Stimulated activated effector memory CD8-positive, alpha-beta T cell treated with anti-CD3 and anti-CD28 coated beads, Interleukin-12 subunit alpha, Interleukin-12 subunit beta, amount 100 ng/mL, for 72 hours (primary cell): ENCODE results near the gene LOXL1.
"Not testable (repeated sequence)": the region's sequence is repeated elsewhere in the genome, so short reads cannot be mapped to it uniquely, and the experiment has no call there.

Experiments used
- ATAC-seq: fragments of 150-1000 bp; cut with Tn5 transposase; 2 replicates; pipeline ENCODE4 v1.10.0; 2021
- DNase-seq, 2 donors: peaks; one replicate each; pipeline ENCODE4 v3.0.0; 2021 to 2022; ENCODE audit warnings: low spot score in 2 of 2
- H3K27ac Mint-ChIP-seq: one replicate; pipeline ENCODE4 v1.8.0; 2022; ENCODE audit warnings: mild to moderate bottlenecking, mixed read lengths
- H3K36me3 Mint-ChIP-seq: one replicate; pipeline ENCODE4 v1.8.0; 2022; ENCODE audit warnings: mild to moderate bottlenecking, mixed read lengths
- H3K4me1 Mint-ChIP-seq: one replicate; pipeline ENCODE4 v1.8.0; 2022; ENCODE audit warnings: mixed read lengths
- H3K4me3 Mint-ChIP-seq: one replicate; pipeline ENCODE4 v1.8.0; 2022; ENCODE audit warnings: mild to moderate bottlenecking, mixed read lengths
- H3K9me3 Mint-ChIP-seq: one replicate; pipeline ENCODE4 v1.8.0; 2022; ENCODE audit warnings: mixed read lengths

LOXL1 gene

GRCh38 chr15:73937296-73937695 is 11.0 kb downstream of the LOXL1 start:
- ATAC-seq (no peak), DNase-seq (no peak)
- H3K36me3 Mint-ChIP-seq: no peaks in the 10 kb centered on the region
- peaks cover 21% of the 10 kb centered on the region for H3K4me1 Mint-ChIP-seq
- no peak overlapping the region for H3K4me3 Mint-ChIP-seq
- H3K9me3 Mint-ChIP-seq: no peaks in the 10 kb centered on the region
- H3K27ac Mint-ChIP-seq: no peak overlapping the region

- DNase-seq (no peak), ATAC-seq (no peak)
- no peak overlapping the region for H3K4me3 Mint-ChIP-seq
- H3K36me3 Mint-ChIP-seq: no peaks in the 10 kb centered on the region
- H3K27ac Mint-ChIP-seq: no peak overlapping the region
- no peaks in the 10 kb centered on the region for H3K9me3 Mint-ChIP-seq
- H3K4me1 Mint-ChIP-seq: peaks cover 25% of the 10 kb centered on the region
These were observed 11.5 kb downstream of the LOXL1 start for GRCh38 chr15:73937726-73938125.

DNA sequence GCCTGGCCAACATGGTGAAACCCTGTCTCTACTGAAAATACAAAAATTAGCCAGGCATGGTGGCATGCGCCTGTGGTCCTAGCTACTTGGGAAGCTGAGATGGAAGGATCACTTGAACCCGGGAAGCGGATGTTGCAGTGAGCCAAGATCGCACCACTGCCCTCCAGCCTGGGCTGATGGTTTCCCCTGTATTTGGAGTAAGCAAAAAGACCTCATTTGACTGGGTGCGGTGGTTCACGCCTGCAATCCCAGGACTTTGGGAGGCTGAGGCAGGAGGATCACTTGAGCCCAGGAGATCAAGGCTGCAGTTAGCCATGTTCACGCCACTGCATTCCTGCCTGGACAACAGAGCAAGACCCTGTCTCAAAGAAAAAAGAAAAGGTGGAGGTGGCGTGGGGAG is 12.3 kb downstream of the LOXL1 start:
- H3K4me3 Mint-ChIP-seq, H3K36me3 Mint-ChIP-seq, H3K9me3 Mint-ChIP-seq, DNase-seq, H3K27ac Mint-ChIP-seq, ATAC-seq: not testable (repeated sequence)
- peaks cover 29% of the 10 kb centered on the region for H3K4me1 Mint-ChIP-seq

- Mint-ChIP-seq H3K36me3 (no peaks in the 10 kb centered on the region), H3K9me3 (no peaks in the 10 kb centered on the region), H3K27ac (peak overlapping the region; percentile 60), H3K4me3 (no peak overlapping the region), H3K4me1 (peaks cover 29% of the 10 kb centered on the region)
- DNase-seq: no peak
- ATAC-seq: no peak
These were observed 12.9 kb downstream of the LOXL1 start for GRCh38 chr15:73939138-73939537.

- Mint-ChIP-seq H3K27ac (peak overlapping the region; percentile 56), H3K9me3 (no peaks in the 10 kb centered on the region), H3K4me1 (peaks cover 20% of the 10 kb centered on the region), H3K36me3 (no peaks in the 10 kb centered on the region), H3K4me3 (no peak overlapping the region)
- DNase-seq (no peak), ATAC-seq (no peak)
These were observed 14.1 kb downstream of the LOXL1 start for GRCh38 chr15:73940061-73940981.

GRCh38 chr15:73941044-73941443 is 14.8 kb downstream of the LOXL1 start:
- H3K36me3 Mint-ChIP-seq: no peaks in the 10 kb centered on the region
- ATAC-seq (no peak), DNase-seq (no peak)
- H3K4me3 Mint-ChIP-seq: no peak overlapping the region
- peaks cover 22% of the 10 kb centered on the region for H3K4me1 Mint-ChIP-seq
- no peaks in the 10 kb centered on the region for H3K9me3 Mint-ChIP-seq
- H3K27ac Mint-ChIP-seq: peak overlapping the region; percentile 76

DNA sequence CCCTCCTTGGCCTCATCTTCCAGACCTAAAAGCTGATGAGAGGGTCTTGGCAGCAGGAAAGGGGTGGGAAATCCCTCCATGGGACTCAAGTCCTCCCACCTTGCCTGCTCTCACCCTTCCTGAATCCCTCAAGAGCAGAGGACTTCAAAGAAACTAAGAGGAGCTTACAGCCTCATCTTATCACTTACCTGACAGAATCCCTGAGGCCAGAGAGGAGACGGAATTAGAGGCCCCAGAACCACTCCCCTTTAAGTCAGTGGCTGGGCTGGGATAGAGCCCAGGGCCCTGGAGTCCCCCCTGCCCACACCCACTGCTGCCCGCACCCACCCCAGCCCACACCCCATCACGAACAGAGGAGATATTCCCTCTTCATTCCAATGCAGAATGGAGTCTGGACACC is 15.2 kb downstream of the LOXL1 start:
- Mint-ChIP-seq H3K9me3 (no peaks in the 10 kb centered on the region), H3K4me1 (peaks cover 26% of the 10 kb centered on the region), H3K27ac (peak overlapping the region; percentile 76), H3K4me3 (no peak overlapping the region), H3K36me3 (no peaks in the 10 kb centered on the region)
- ATAC-seq: no peak
- no peak for DNase-seq

- Mint-ChIP-seq H3K36me3 (no peaks in the 10 kb centered on the region), H3K27ac (peak overlapping the region; percentile 76), H3K4me3 (no peak overlapping the region), H3K9me3 (no peaks in the 10 kb centered on the region), H3K4me1 (peaks cover 29% of the 10 kb centered on the region)
- DNase-seq (no peak), ATAC-seq (peak; percentile 56)
These were observed 15.8 kb downstream of the LOXL1 start for GRCh38 chr15:73941871-73942635.

DNA sequence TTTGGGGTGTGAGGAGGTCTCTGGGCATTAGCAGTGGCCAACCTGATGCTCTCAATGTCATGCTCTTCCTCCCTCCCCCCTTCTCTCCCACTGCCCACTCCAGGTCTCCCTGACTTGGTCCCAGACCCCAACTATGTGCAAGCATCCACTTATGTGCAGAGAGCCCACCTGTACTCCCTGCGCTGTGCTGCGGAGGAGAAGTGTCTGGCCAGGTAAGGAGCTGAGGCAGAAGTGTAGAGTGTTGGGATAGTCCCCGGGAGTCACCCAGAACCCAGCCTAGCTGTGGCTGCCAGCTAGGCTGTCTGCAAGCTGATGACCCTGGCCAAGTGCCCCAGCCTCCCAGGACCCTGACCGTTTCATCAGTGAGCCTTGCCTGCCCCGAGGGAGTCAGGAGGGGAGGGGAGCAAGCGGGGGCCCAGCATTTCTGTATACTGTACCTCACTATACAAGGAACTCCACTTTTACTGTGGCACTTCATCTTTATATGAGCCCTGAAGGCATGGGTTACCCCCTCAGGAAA is 16.5 kb downstream of the LOXL1 start:
- DNase-seq (no peak), ATAC-seq (no peak)
- Mint-ChIP-seq H3K4me1 (peaks cover 29% of the 10 kb centered on the region), H3K9me3 (no peaks in the 10 kb centered on the region), H3K36me3 (no peaks in the 10 kb centered on the region), H3K4me3 (no peak overlapping the region), H3K27ac (no peak overlapping the region)

- DNase-seq: no peak
- no peak for ATAC-seq
- Mint-ChIP-seq H3K36me3 (no peaks in the 10 kb centered on the region), H3K4me1 (peaks cover 29% of the 10 kb centered on the region), H3K27ac (no peak overlapping the region), H3K4me3 (no peak overlapping the region), H3K9me3 (no peaks in the 10 kb centered on the region)
These were observed 18.2 kb downstream of the LOXL1 start for GRCh38 chr15:73944161-73945129.

GRCh38 chr15:73945130-73945508 is 18.9 kb downstream of the LOXL1 start:
- Mint-ChIP-seq H3K9me3 (no peaks in the 10 kb centered on the region), H3K4me3 (no peak overlapping the region), H3K4me1 (peaks cover 29% of the 10 kb centered on the region), H3K27ac (no peak overlapping the region), H3K36me3 (no peaks in the 10 kb centered on the region)
- ATAC-seq: no peak
- DNase-seq: no peak

DNA sequence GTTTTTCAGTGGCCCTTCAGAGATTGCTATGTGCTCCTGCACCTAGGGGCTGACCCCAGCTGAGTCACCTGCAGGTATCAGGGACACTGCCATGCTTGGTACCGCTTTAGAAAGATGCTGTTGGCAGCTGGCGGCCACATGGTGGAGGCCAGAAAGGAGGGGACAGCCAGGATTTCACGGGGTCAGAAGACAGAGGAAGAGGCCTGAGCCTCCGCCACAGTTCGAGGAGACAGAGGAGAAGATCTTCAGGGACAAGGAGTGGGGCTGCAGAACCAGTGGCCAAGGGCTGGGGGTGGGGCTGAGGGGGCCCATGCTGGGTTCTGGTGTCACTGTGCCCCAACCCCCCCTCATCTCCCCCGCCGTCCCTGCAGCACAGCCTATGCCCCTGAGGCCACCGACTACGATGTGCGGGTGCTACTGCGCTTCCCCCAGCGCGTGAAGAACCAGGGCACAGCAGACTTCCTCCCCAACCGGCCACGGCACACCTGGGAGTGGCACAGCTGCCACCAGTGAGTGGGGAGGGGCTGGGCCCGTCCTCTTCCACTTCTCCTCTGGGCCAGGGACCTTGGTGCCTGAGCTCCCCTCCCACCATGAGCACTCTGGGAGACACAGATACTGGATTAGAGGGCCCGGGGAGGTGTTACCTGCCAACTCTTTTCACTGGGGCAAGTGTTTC is 19.9 kb downstream of the LOXL1 start:
- H3K27ac Mint-ChIP-seq: no peak overlapping the region
- DNase-seq (no peak), ATAC-seq (no peak)
- no peaks in the 10 kb centered on the region for H3K36me3 Mint-ChIP-seq
- H3K4me1 Mint-ChIP-seq: peaks cover 35% of the 10 kb centered on the region
- no peak overlapping the region for H3K4me3 Mint-ChIP-seq
- H3K9me3 Mint-ChIP-seq: no peaks in the 10 kb centered on the region

- Mint-ChIP-seq H3K9me3 (no peaks in the 10 kb centered on the region), H3K36me3 (no peaks in the 10 kb centered on the region), H3K4me3 (no peak overlapping the region), H3K4me1 (peaks cover 32% of the 10 kb centered on the region), H3K27ac (peak overlapping the region; percentile 2)
- DNase-seq: no peak
- no peak for ATAC-seq
These were observed 20.6 kb downstream of the LOXL1 start for GRCh38 chr15:73946795-73947370.

- peak overlapping the region; percentile 2 for H3K27ac Mint-ChIP-seq
- H3K9me3 Mint-ChIP-seq: no peaks in the 10 kb centered on the region
- ATAC-seq (no peak), DNase-seq (no peak)
- H3K4me1 Mint-ChIP-seq: peaks cover 24% of the 10 kb centered on the region
- H3K36me3 Mint-ChIP-seq: no peaks in the 10 kb centered on the region
- no peak overlapping the region for H3K4me3 Mint-ChIP-seq
These were observed 21.4 kb downstream of the LOXL1 start for GRCh38 chr15:73947651-73948050.
